Muscle layer of colon (tissue), 2 donors: ENCODE data around the gene NBPF3.
A peak's percentile ranks its signal among the peaks of the same experiment; 100 is the strongest.
"Not testable (repeated sequence)": the region's sequence is repeated elsewhere in the genome, so short reads cannot be mapped to it uniquely, and the experiment has no call there.

ENCODE experiments used
- H3K27ac ChIP-seq: one replicate; pipeline ENCODE4 v1.7.0; 2013; ENCODE audit warnings: low read depth, mild to moderate bottlenecking, low read length, moderate library complexity
- H3K27me3 ChIP-seq, 2 donors: one replicate each; pipeline ENCODE4 v1.7.0; 2013; ENCODE audit warnings: low read length in 2 of 2, mild to moderate bottlenecking in 2 of 2; ENCODE audit not compliant: insufficient read depth in 2 of 2, control insufficient read depth in 1 of 2
- H3K36me3 ChIP-seq: one replicate; pipeline ENCODE4 v1.7.0; 2013; ENCODE audit warnings: mild to moderate bottlenecking, low read length; ENCODE audit not compliant: insufficient read depth
- H3K4me1 ChIP-seq: one replicate; pipeline ENCODE4 v1.7.0; 2013; ENCODE audit warnings: mild to moderate bottlenecking, low read length; ENCODE audit not compliant: insufficient read depth
- H3K4me3 ChIP-seq, 2 donors: one replicate each; pipeline ENCODE4 v1.7.0; 2013; ENCODE audit warnings: low read length in 2 of 2, low read depth in 1 of 2, mild to moderate bottlenecking in 1 of 2, moderate library complexity in 1 of 2
- H3K9ac ChIP-seq: one replicate; pipeline ENCODE4 v1.7.0; 2013; ENCODE audit warnings: low read length
- H3K9me3 ChIP-seq: one replicate; pipeline ENCODE4 v1.7.0; 2013; ENCODE audit warnings: mild to moderate bottlenecking, low read length
- donor health status: abdominal sarcoma.
- donor health status: Adenocarcinoma of cecum.

NBPF3 gene

DNA sequence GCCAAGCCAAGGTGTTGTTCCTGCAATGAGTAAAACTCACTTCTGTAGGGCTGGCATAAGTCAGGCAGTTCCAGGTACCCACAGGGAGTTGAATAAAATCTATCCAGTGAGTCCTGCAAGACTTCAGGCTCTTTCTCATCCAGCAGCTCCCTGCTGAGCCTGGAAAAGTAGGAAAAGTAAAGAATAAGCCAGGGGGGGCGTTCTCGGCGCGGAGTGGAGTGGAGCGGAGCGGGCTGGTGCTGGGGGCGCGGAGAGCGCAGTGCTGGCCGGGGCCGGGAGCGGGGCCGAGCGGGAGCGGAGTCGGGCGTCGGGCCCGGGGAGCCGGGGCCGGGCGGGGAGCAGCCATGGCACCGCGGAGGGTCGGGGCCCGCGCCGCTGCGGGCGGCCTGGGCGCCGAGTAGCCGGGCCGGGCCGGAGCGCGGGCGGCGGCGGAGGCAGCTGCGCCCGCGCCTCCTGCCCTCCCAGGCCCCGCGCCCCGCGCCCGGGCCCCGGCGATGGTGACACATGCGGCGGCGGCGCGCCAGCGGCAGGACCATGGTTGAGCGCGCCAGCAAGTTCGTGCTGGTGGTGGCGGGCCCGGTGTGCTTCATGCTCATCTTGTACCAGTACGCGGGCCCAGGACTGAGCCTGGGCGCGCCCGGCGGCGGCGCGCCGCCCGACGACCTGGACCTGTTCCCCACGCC lies 12.0 kb upstream of the NBPF3 start:
- not testable (repeated sequence) for H3K9me3 ChIP-seq, H3K4me3 ChIP-seq, H3K36me3 ChIP-seq, H3K4me1 ChIP-seq, H3K27ac ChIP-seq, H3K9ac ChIP-seq, H3K27me3 ChIP-seq

DNA sequence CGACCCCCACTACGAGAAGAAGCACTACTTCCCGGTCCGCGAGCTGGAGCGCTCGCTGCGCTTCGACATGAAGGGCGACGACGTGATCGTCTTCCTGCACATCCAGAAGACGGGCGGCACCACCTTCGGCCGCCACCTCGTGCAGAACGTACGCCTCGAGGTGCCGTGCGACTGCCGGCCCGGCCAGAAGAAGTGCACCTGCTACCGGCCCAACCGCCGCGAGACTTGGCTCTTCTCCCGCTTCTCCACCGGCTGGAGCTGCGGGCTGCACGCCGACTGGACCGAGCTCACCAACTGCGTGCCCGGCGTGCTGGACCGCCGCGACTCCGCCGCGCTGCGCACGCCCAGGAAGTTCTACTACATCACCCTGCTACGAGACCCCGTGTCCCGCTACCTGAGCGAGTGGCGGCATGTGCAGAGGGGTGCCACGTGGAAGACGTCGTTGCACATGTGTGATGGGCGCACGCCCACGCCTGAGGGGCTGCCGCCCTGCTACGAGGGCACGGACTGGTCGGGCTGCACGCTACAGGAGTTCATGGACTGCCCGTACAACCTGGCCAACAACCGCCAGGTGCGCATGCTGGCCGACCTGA lies 11.4 kb upstream of the NBPF3 start:
- H3K4me1 ChIP-seq, H3K4me3 ChIP-seq, H3K36me3 ChIP-seq, H3K9ac ChIP-seq, H3K27ac ChIP-seq, H3K9me3 ChIP-seq, H3K27me3 ChIP-seq: not testable (repeated sequence)

DNA sequence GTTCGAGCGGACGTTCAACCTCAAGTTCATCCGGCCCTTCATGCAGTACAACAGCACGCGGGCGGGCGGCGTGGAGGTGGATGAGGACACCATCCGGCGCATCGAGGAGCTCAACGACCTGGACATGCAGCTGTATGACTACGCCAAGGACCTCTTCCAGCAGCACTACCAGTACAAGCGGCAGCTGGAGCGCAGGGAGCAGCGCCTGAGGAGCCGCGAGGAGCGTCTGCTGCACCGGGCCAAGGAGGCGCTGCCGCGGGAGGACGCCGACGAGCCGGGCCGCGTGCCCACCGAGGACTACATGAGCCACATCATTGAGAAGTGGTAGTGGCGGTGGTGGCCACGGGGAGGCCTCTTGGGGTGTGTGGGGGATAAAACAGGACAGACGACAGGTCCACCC lies 10.7 kb upstream of the NBPF3 start:
- not testable (repeated sequence) for H3K36me3 ChIP-seq, H3K4me1 ChIP-seq, H3K27ac ChIP-seq, H3K4me3 ChIP-seq, H3K27me3 ChIP-seq, H3K9ac ChIP-seq, H3K9me3 ChIP-seq

DNA sequence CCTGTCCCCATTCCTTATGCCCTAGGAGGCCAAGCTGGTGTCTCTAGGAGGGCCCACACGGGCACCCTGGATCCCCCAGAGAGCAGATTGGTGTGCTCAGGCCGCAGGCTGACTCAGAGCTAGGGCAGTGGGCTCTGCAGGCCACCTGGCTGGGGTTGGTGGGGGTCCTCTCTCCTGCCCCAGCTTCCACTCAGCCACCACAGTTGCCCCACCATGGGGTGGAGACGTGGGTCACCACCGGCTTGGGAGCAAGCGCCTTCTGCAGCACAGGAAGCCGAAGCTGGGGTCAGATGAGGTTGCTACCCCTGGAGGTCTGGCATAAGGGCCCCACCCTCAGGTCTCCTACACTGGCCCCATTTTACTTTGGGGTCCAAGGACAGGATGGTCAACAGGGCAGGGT lies 9.1 kb upstream of the NBPF3 start:
- H3K4me3 ChIP-seq, H3K9ac ChIP-seq, H3K27me3 ChIP-seq, H3K9me3 ChIP-seq, H3K27ac ChIP-seq, H3K36me3 ChIP-seq, H3K4me1 ChIP-seq: not testable (repeated sequence)

DNA sequence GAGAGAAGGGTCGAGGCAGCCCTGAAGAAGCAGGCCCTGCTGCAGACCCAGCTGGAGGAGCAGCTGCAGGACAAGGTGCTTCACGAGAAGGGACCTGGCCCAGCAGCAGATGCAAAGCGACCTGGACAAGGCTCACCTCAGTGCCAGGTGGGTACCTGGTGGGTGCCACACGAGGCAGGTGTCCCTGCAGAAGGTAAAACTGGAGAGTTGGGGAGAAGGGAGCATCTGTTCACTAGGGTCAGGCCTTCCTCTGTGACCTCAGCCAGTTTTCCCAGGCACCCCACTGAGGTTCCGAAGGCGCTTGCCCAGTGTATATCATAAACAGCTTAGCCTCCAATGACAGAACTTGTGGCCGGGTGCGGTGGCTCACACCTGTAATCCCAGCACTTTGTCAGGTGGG lies 5.5 kb upstream of the NBPF3 start:
- H3K4me3 ChIP-seq, result no peak overlapping the region
- H3K27ac ChIP-seq, result no peak overlapping the region
- H3K9me3 ChIP-seq, result no peaks in the 10 kb centered on the region
- H3K4me1 ChIP-seq, result no peaks in the 10 kb centered on the region
- peaks cover 0 to 12% of the 10 kb centered on the region in 2 donors for H3K27me3 ChIP-seq
- no peak overlapping the region for H3K9ac ChIP-seq
- H3K36me3 ChIP-seq, result no peaks in the 10 kb centered on the region

DNA sequence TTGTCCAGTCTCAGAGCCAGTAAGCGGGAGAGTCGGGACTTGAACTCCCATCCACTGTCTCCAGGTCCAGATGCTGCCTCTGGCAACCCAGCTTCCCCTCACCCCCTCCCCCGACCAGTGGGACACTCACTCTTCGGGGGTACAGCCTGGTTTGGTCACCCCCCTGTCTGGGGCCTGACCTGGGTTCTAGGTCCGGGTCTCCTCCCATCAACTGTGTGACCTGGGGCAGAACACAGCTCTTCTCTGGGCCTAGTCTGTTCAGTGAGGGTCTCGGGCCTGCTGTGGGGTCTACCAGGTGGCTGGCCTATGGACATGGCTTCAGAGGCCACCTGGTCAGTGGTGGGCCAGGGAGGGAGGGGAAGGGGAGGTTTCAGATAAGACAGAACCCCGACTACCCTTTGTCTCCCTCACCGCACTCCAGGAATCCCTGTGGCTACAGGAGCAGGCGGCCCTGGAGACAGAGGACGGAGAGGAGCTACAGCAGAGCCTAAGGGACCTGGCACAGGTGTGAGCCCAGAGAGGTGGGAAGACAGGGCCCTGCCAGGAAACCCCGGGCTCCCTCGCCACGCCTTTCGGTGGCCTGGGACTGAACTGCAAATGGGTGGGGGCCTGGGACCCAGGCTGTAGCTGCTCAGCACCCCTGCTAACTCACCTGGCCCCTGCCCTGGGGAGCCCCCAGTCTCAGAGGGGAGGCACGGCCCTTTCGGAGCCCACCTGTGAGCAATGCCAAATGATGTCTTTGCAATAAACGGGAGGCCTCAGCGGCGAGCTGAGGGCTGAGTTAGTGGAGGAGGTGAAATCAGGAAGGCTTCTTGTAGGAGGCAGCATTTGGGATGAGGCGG lies 4.1 kb upstream of the NBPF3 start:
- H3K4me3 ChIP-seq, result no peak overlapping the region

DNA sequence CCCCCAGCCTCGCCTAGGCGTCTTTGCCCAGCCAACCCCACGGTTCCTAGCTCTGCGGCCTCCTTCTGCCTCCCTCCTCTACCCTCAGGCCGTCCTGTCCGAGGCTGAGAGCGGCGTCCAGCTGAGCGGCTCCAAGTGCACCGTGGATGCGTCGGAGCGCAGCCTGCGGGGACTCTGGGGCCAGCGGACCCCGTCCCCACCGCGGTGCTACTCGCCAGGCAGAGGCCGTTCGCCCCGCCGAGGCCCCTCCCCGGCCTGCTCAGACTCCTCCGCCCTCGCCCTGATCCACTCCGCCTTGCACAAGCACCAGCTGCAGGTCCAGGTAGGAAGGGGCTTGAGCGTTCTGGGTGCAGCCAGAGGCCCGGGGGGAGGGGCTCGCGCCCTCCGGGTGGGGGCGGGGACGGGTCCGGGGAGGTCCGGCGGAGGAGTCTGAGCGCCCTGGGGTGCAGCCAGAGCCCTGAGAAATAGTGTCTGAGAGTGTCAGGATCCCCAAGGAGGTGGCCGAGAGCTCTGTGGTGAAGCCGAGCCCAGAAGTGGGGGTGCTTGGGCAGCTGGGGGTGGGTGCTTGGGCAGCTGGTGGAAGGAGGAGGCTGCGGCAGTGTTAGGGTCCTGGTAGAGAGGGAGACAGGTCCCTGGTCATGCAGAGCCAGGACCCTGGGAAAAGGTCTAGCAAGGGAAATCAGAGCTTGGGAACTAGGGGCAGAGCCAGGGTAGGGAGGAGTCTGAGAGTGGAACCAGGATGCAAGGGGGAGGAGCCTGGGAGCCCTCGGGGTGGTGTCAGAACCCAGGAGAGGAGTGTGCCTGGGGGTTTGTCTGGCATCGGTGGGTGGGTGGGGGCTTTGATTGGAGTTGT lies 3.2 kb upstream of the NBPF3 start:
- Histone ChIP-seq H3K36me3 (no peaks in the 10 kb centered on the region), H3K4me3 (peak overlapping the region in 1 of 2 donors; percentile 13), H3K9ac (no peak overlapping the region), H3K27ac (no peak overlapping the region), H3K4me1 (peaks cover 6% of the 10 kb centered on the region), H3K9me3 (no peaks in the 10 kb centered on the region), H3K27me3 (peaks cover 0 to 12% of the 10 kb centered on the region in 2 donors)

More for the DNA sequence above, 4.1 kb upstream of the NBPF3 start:
- Histone ChIP-seq H3K36me3 (no peaks in the 10 kb centered on the region), H3K27me3 (peaks cover 0 to 12% of the 10 kb centered on the region in 2 donors), H3K9ac (no peak overlapping the region), H3K27ac (no peak overlapping the region), H3K9me3 (no peaks in the 10 kb centered on the region), H3K4me1 (peaks cover 3% of the 10 kb centered on the region)

DNA sequence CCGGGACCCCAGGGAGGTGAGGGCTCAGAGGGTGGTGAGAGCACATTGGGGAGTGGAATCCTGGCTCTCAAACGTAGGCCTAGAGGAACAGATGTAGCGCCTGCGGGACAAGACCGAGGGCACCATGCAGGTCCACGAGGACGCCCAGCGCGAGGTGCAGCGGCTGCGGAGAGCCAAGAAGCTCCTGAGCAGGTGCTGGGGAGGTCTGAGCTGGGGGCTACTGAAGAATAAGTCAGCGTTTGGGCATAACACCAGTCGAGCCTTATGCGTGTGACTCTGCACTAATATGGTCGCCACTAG lies 2.6 kb upstream of the NBPF3 start:
- Histone ChIP-seq H3K27me3 (peaks cover 0 to 12% of the 10 kb centered on the region in 2 donors), H3K4me1 (peaks cover 6% of the 10 kb centered on the region), H3K36me3 (no peaks in the 10 kb centered on the region), H3K9ac (no peak overlapping the region), H3K27ac (no peak overlapping the region), H3K9me3 (no peaks in the 10 kb centered on the region), H3K4me3 (no peak overlapping the region)

DNA sequence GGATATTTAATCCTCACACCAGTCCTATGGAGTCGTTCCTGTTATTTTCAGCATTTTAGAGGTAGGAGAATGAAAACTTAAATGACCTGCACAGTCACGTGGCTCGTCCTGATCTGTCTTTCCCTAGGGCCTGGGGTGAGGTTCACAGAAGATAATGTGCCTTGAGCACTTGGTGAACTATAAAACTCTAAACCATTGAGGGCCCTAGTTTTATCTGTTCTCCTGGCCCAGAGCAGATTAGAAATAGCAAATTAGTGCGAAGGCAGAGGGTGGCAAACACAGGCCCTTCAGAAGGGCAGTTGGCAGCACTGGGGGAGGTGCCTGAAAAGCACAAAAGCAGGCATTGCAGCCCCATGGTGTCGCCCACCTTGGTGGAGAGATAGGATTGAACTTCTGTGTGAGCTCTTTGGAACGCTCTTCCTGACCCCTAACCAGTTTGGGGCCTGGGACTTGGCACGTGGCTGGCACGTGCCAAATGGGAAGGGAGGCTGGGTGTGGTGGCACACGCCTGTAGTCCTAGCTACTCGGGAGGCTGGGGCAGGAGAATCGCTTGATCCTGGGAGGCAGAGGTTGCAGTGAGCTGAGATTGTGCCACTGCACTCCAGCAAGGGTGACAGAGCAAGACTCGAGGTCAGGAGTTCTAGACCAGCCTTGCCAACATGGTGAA lies 1.2 kb upstream of the NBPF3 start:
- peak overlapping the region in 1 of 2 donors; percentile 71 for H3K4me3 ChIP-seq
- H3K4me1 ChIP-seq, H3K36me3 ChIP-seq, H3K27ac ChIP-seq, H3K9ac ChIP-seq, H3K9me3 ChIP-seq: not testable (repeated sequence)
- H3K27me3 ChIP-seq, result peaks cover 0 to 12% of the 10 kb centered on the region in 2 donors

DNA sequence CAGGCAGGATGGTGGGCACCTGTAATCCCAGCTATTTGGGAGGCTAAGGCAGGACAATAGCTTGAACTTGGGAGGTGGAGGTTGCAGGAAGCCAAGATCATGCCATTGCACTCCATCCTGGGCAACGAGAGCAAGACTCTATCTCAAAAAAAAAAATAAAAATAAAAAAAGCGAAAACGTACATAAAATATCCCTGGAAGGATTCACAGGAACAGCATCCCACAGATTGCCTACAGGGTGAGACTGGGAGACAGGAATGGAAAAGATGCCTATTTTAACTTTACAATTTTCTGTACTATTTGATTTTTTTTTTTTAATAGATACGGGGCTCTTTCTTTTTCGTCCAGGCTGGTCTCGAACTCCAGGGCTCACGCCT lies 604 bp upstream of the NBPF3 start:
- Histone ChIP-seq H3K27ac (peak overlapping the region; percentile 63), H3K9me3 (no peaks in the 10 kb centered on the region), H3K4me1 (peaks cover 6% of the 10 kb centered on the region), H3K36me3 (no peaks in the 10 kb centered on the region), H3K9ac (peak overlapping the region; percentile 39), H3K27me3 (peaks cover 0 to 12% of the 10 kb centered on the region in 2 donors), H3K4me3 (peak overlapping the region; percentile 71)

DNA sequence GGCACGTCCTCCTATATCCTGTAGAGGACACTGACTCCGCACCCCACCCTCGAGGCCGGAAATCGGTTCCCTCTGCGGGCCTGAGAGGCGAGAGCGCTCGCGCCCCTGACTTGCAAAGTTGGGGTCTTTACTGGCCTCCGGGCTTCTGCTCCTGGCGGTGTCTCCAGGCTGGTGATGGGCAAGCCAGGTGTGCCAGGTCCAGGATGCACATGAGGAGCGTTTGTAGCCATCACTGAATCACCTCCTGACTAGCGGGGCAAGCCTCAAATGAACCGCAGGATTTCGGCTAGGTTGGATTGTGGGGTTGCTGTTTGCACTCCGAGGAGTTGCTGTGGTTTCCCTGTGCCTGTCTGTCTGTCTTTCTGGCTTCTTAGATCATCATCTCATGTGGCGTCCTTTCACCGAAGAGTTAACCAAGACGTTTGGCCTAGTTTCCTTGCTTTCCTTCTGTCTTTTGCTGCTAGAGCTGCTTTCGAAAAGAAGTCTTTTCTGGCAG lies 741 bp downstream of the NBPF3 start:
- Histone ChIP-seq H3K27me3 (peaks cover 0 to 12% of the 10 kb centered on the region in 2 donors), H3K4me3 (peak overlapping the region in 1 of 2 donors; percentile 71)
- not testable (repeated sequence) for H3K27ac ChIP-seq, H3K4me1 ChIP-seq, H3K9me3 ChIP-seq, H3K36me3 ChIP-seq, H3K9ac ChIP-seq
